RWPE1 (cell line): ENCODE data around the gene ANKDD1B.
A peak's percentile ranks its signal among the peaks of the same experiment; 100 is the strongest.

Experiments used
- CTCF ChIA-PET: fragments of 350-600 bp; sonication (Branson Sonifier 250); formaldehyde crosslinking; extraction: SDS; loops from one replicate; lab custom pipeline; 2021; lab: Yijun Ruan, JAX
- POLR2A ChIA-PET: fragments of 400-600 bp; formaldehyde crosslinking; extraction: SDS; loops from one replicate; lab custom pipeline; 2020; ENCODE audit warnings: antibody characterized with exemption; ENCODE audit not compliant: low non-redundant PET; lab: Yijun Ruan, JAX
- DNase-seq: peaks from one replicate; pipeline ENCODE4 v3.0.0; 2012; ENCODE audit warnings: low spot score
- H3K27ac ChIP-seq: fragments of 450-650 bp; 2 replicates; pipeline ENCODE4 v1.5.1; 2017
- CTCF ChIP-seq: fragments of 450-650 bp; conservative IDR thresholded peaks from 2 replicates; pipeline ENCODE4 v1.5.1; 2017; ENCODE audit warnings: low read depth, mild to moderate bottlenecking

ANKDD1B gene

GRCh38 chr5:75614176-75614575 is 2.9 kb downstream of the ANKDD1B start:
- DNase-seq: no peak
- CTCF ChIA-PET: no interaction called here
- POLR2A ChIA-PET: no interaction called here
- no peak for TF ChIP-seq CTCF
- no peak overlapping the region for H3K27ac ChIP-seq

- DNase-seq: no peak
- TF ChIP-seq CTCF: no peak
- ChIA-PET CTCF (interaction anchor here (0.5 kb wide), 1 partner anchor 63 kb away, joined by 3 read pairs; no protein-coding TSS in a partner anchor), POLR2A (no interaction called here)
- no peak overlapping the region for H3K27ac ChIP-seq
These were observed 5.2 kb downstream of the ANKDD1B start for GRCh38 chr5:75616371-75616881.

- POLR2A ChIA-PET: no interaction called here
- CTCF ChIA-PET: interaction anchor here (0.5 to 0.7 kb wide), 2 partner anchors 42 to 63 kb away, joined by 3 read pairs; no protein-coding TSS in a partner anchor
- DNase-seq: no peak
- no peak overlapping the region for H3K27ac ChIP-seq
- no peak for TF ChIP-seq CTCF
These were observed 5.8 kb downstream of the ANKDD1B start for GRCh38 chr5:75616971-75617621.

GRCh38 chr5:75617736-75618352 is 6.6 kb downstream of the ANKDD1B start:
- POLR2A ChIA-PET: no interaction called here
- DNase-seq: no peak

GRCh38 chr5:75620184-75620959 is 9.1 kb downstream of the ANKDD1B start:
- ChIA-PET POLR2A (no interaction called here), CTCF (interaction anchor here (1.2 kb wide), 1 partner anchor 9 kb away, joined by 4 read pairs; no protein-coding TSS in a partner anchor)
- no peak for TF ChIP-seq CTCF
- DNase-seq: no peak
- H3K27ac ChIP-seq: no peak overlapping the region

More at GRCh38 chr5:75617736-75618352, 6.6 kb downstream of the ANKDD1B start:
- no peak for TF ChIP-seq CTCF
- CTCF ChIA-PET: interaction anchor here (0.7 kb wide), 1 partner anchor 41 kb away, joined by 3 read pairs; no protein-coding TSS in a partner anchor
- H3K27ac ChIP-seq: no peak overlapping the region

- POLR2A ChIA-PET: no interaction called here
- no peak overlapping the region for H3K27ac ChIP-seq
- CTCF ChIA-PET: interaction anchor here (0.6 to 1.0 kb wide), 3 partner anchors 17 to 35 kb away, joined by 3 read pairs; no protein-coding TSS in a partner anchor
- no peak for TF ChIP-seq CTCF
- DNase-seq: peak; percentile 90
These were observed 11.3 kb downstream of the ANKDD1B start for GRCh38 chr5:75622564-75622963.
